ENCODE data around the gene CX3CR1.
A peak's percentile ranks its signal among the peaks of the same experiment; 100 is the strongest.

The CX3CR1 gene

DNA sequence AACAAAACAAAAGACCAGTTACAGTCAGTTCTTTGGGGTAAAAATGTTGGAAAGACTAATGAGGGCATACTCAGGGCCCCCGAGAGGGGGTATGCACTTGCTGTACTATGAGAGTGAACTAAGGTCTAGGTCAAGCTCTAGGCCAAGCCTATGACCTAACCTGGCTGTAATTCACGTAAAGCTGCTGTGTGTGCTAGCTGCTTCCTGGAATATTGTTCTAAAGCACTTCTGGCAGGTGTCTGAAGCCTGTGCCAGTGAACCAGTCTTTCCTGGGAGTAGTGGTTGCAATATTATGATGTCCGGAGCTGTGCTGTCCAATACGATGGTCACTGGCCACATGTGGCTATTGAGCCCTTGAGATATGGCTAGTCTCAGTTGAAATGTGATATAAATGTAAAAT is 13.1 kb upstream of the CX3CR1 start (continued):
- TF ChIP-seq ZNF677 (tag by site-specific recombination; IDR thresholded peaks at IDR 0.05) (no peak), ZFP41 (tag by site-specific recombination; IDR thresholded peaks at IDR 0.05; ENCODE audit: borderline replicate concordance) (no peak), ZNF621 (tag by site-specific recombination; IDR thresholded peaks at IDR 0.05) (no peak)
- TF ChIP-seq, protein P1, sequence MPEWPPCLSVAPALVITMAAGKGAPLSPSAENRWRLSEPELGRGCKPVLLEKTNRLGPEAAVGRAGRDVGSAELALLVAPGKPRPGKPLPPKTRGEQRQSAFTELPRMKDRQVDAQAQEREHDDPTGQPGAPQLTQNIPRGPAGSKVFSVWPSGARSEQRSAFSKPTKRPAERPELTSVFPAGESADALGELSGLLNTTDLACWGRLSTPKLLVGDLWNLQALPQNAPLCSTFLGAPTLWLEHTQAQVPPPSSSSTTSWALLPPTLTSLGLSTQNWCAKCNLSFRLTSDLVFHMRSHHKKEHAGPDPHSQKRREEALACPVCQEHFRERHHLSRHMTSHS (tag by site-specific recombination; IDR thresholded peaks at IDR 0.05): no peak

DNA sequence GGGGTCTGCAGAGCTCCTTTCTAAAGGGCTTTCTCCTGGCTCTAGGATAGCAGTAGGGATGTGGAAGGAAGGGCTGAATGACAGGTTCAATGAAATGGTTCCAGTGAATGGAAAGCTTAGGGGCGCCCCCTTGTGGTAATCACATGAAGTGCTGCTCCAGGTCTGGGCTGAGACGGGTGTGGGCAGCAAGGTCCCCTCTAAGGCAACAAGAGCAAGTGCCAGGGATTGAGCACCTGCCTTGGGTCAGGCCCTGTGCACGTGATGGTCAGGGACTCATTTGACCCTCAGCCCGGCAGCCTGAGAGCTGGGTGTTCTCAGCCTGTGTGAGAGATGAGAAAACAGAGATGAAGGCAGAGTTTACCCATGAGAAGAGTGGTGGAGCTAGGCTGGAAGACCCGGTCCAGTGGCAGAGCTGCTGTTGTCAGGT is 12.1 kb upstream of the CX3CR1 start:
- Histone ChIP-seq H3K36me3 (ENCODE audit: control insufficient read depth in 2 of 2, insufficient read depth in 1 of 2, low read length in 2 of 2) (no peaks in the 10 kb centered on the region), H3K9me3 (ENCODE audit: control insufficient read depth, insufficient read depth, low read depth, low read length) (no peaks in the 10 kb centered on the region), H3K27ac (ENCODE audit: extremely low read depth, low read depth, low read length) (no peak overlapping the region), H3K4me3 (ENCODE audit: low read depth, low read length) (no peak overlapping the region), H3K4me1 (ENCODE audit: control insufficient read depth, insufficient read depth, low read length) (no peaks in the 10 kb centered on the region)
- ChIA-PET POLR2A (interaction anchor here (1.2 kb wide), 1 partner anchor 86 kb away, joined by 3 read pairs; no protein-coding TSS in a partner anchor), CTCF (interaction anchor here (0.6 to 8.7 kb wide), 35 partner anchors 9 to 1352 kb away, joined by 3 to 311 read pairs (median 4); partner anchors contain the start of genes CX3CR1 and XIRP1)
- TF ChIP-seq ZNF837 (tag by site-specific recombination; IDR thresholded peaks at IDR 0.05) (no peak), ZNF223 (tag by site-specific recombination; IDR thresholded peaks at IDR 0.05) (no peak), WT1 (tag by site-specific recombination; IDR thresholded peaks at IDR 0.05) (no peak), ZNF701 (tag by site-specific recombination; IDR thresholded peaks at IDR 0.05) (no peak), HOXD13 (CRISPR knock-in tag; IDR thresholded peaks at IDR 0.05; ENCODE audit: borderline replicate concordance) (no peak), ZNF202 (tag by site-specific recombination; IDR thresholded peaks at IDR 0.05; ENCODE audit: borderline replicate concordance) (no peak), ZNF350 (tag by site-specific recombination; IDR thresholded peaks at IDR 0.05) (no peak), ZNF501 (tag by site-specific recombination; IDR thresholded peaks at IDR 0.05) (no peak), SETDB1 (IDR thresholded peaks at IDR 0.05; ENCODE audit: insufficient read length, low read length) (no peak), ZXDB (tag by site-specific recombination; IDR thresholded peaks at IDR 0.05) (no peak), ZNF654 (tag by site-specific recombination; IDR thresholded peaks at IDR 0.05; ENCODE audit: low read depth) (peak; percentile 59), GLIS2 (tag by site-specific recombination; IDR thresholded peaks at IDR 0.05) (no peak), ZNF335 (tag by site-specific recombination; conservative IDR thresholded peaks at IDR 0.05) (peak; percentile 54), YY2 (tag by site-specific recombination; IDR thresholded peaks at IDR 0.05) (no peak), RBAK (tag by site-specific recombination; IDR thresholded peaks at IDR 0.05) (no peak), ZNF214 (tag by site-specific recombination; IDR thresholded peaks at IDR 0.05; ENCODE audit: borderline replicate concordance) (no peak), SALL2 (tag by site-specific recombination; IDR thresholded peaks at IDR 0.05; ENCODE audit: borderline replicate concordance) (no peak), ZBTB7A (tag by site-specific recombination; IDR thresholded peaks at IDR 0.05; ENCODE audit: low read depth) (no peak), ZNF121 (tag by site-specific recombination; IDR thresholded peaks at IDR 0.05) (peak; percentile 49; the same call in 1 of the 2 replicates)
- TF ChIP-seq, protein P2, sequence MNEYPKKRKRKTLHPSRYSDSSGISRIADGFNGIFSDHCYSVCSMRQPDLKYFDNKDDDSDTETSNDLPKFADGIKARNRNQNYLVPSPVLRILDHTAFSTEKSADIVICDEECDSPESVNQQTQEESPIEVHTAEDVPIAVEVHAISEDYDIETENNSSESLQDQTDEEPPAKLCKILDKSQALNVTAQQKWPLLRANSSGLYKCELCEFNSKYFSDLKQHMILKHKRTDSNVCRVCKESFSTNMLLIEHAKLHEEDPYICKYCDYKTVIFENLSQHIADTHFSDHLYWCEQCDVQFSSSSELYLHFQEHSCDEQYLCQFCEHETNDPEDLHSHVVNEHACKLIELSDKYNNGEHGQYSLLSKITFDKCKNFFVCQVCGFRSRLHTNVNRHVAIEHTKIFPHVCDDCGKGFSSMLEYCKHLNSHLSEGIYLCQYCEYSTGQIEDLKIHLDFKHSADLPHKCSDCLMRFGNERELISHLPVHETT (tag by site-specific recombination; IDR thresholded peaks at IDR 0.05): no peak
- TF ChIP-seq, protein P3, sequence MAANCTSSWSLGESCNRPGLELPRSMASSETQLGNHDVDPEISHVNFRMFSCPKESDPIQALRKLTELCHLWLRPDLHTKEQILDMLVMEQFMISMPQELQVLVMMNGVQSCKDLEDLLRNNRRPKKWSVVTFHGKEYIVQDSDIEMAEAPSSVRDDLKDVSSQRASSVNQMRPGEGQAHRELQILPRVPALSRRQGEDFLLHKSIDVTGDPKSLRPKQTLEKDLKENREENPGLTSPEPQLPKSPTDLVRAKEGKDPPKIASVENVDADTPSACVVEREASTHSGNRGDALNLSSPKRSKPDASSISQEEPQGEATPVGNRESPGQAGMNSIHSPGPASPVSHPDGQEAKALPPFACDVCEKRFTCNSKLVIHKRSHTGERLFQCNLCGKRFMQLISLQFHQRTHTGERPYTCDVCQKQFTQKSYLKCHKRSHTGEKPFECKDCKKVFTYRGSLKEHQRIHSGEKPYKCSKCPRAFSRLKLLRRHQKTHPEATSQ (tag by site-specific recombination; IDR thresholded peaks at IDR 0.05): no peak
- TF ChIP-seq, protein P4, sequence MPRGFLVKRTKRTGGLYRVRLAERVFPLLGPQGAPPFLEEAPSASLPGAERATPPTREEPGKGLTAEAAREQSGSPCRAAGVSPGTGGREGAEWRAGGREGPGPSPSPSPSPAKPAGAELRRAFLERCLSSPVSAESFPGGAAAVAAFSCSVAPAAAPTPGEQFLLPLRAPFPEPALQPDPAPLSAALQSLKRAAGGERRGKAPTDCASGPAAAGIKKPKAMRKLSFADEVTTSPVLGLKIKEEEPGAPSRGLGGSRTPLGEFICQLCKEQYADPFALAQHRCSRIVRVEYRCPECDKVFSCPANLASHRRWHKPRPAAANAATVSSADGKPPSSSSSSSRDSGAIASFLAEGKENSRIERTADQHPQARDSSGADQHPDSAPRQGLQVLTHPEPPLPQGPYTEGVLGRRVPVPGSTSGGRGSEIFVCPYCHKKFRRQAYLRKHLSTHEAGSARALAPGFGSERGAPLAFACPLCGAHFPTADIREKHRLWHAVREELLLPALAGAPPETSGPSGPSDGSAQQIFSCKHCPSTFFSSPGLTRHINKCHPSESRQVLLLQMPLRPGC (tag by site-specific recombination; IDR thresholded peaks at IDR 0.05): no peak
- TF ChIP-seq, protein P5, sequence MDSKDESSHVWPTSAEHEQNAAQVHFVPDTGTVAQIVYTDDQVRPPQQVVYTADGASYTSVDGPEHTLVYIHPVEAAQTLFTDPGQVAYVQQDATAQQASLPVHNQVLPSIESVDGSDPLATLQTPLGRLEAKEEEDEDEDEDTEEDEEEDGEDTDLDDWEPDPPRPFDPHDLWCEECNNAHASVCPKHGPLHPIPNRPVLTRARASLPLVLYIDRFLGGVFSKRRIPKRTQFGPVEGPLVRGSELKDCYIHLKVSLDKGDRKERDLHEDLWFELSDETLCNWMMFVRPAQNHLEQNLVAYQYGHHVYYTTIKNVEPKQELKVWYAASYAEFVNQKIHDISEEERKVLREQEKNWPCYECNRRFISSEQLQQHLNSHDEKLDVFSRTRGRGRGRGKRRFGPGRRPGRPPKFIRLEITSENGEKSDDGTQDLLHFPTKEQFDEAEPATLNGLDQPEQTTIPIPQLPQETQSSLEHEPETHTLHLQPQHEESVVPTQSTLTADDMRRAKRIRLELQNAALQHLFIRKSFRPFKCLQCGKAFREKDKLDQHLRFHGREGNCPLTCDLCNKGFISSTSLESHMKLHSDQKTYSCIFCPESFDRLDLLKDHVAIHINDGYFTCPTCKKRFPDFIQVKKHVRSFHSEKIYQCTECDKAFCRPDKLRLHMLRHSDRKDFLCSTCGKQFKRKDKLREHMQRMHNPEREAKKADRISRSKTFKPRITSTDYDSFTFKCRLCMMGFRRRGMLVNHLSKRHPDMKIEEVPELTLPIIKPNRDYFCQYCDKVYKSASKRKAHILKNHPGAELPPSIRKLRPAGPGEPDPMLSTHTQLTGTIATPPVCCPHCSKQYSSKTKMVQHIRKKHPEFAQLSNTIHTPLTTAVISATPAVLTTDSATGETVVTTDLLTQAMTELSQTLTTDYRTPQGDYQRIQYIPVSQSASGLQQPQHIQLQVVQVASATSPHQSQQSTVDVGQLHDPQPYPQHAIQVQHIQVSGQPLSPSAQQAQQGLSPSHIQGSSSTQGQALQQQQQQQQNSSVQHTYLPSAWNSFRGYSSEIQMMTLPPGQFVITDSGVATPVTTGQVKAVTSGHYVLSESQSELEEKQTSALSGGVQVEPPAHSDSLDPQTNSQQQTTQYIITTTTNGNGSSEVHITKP (tag by site-specific recombination; IDR thresholded peaks at IDR 0.05): no peak
- TF ChIP-seq, protein P6, sequence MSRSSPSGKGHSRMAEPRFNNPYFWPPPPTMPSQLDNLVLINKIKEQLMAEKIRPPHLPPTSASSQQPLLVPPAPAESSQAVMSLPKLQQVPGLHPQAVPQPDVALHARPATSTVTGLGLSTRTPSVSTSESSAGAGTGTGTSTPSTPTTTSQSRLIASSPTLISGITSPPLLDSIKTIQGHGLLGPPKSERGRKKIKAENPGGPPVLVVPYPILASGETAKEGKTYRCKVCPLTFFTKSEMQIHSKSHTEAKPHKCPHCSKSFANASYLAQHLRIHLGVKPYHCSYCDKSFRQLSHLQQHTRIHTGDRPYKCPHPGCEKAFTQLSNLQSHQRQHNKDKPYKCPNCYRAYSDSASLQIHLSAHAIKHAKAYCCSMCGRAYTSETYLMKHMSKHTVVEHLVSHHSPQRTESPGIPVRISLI (tag by site-specific recombination; IDR thresholded peaks at IDR 0.05): no peak
